CD4-positive, alpha-beta T cell treated with Interleukin-4 for 4 hours (primary cell): Measurements from ENCODE around the gene CCNYL1.
"Not testable (repeated sequence)": the region's sequence is repeated elsewhere in the genome, so short reads cannot be mapped to it uniquely, and the experiment has no call there.

Experiments
- DNase-seq: peaks from one replicate; pipeline ENCODE4 v3.0.0-alpha.2; 2020

Gene CCNYL1

DNA sequence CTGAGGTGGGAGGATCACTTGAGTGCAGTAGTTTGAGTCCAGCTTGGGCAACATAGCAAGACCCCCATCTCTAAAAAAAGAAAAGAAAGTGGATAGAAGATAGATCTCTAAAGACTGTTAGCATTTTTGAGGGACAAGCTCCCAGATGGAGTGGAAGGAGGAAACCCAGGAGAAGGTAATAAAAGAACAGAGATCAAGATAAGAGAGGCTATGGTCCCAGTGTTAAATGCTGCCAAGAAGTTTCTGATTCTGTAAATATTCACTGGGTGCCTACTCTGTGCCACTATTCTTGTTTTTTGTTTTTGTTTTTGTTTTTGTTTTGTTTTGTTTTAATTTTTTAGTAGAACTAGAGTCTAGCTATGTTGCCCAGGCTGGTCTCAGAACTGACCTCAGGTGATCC lies 32.1 kb downstream of the CCNYL1 start:
- DNase-seq, result no peak

- DNase-seq, result no peak
These were observed 32.6 kb downstream of the CCNYL1 start for GRCh38 chr2:207744050-207744449.

- DNase-seq, result no peak
These were observed 33.0 kb downstream of the CCNYL1 start for GRCh38 chr2:207744451-207744850.

GRCh38 chr2:207746131-207746530 lies 34.7 kb downstream of the CCNYL1 start:
- DNase-seq, result peak; percentile 47

GRCh38 chr2:207747653-207748560 lies 36.5 kb downstream of the CCNYL1 start:
- DNase-seq, result no peak

- no peak for DNase-seq
These were observed 37.6 kb downstream of the CCNYL1 start for GRCh38 chr2:207748993-207749392.

- DNase-seq, result no peak
These were observed 38.4 kb downstream of the CCNYL1 start for GRCh38 chr2:207749873-207750272.

DNA sequence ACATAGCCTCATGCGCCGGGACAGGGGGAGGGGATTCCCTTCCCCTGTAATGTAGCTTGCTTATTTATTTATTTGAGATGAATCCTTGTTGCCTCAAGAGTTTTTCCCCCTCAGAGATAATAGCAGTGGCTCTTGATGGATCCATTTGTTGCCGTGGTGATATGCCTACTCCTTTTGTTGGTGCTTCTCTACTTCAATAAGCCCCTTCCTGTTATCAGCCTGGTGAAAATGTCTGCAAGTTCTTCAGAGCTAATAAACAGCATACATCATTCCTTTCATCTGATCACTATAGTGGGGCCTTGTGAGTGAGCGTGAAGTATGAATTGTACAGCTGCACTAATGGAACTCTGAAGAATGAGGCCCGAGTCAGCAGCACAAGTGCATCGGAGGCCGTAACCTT lies 38.9 kb downstream of the CCNYL1 start:
- no peak for DNase-seq

GRCh38 chr2:207750876-207751275 lies 39.4 kb downstream of the CCNYL1 start:
- DNase-seq, result no peak

DNA sequence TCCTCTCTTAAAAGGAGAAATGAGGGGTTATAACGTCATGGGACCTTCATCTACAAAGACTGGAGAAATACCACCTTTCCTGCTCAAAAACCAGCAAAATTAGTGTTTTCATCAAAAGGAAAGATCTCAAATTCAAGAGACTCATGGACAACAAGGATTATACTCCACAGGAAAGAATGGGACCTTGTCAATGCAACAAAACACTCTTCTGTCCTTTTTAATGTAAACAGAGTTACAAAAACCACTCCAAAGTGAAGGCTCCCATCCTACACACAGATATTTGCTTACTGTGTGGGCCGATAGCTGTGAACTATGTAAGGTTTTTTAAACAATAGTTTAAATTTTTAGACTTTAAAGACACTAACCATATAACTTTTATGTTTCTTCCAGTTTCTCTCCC lies 42.2 kb downstream of the CCNYL1 start:
- not testable (repeated sequence) for DNase-seq

GRCh38 chr2:207754498-207755383 lies 43.3 kb downstream of the CCNYL1 start:
- DNase-seq, result no peak

- no peak for DNase-seq
These were observed 46.6 kb downstream of the CCNYL1 start for GRCh38 chr2:207758025-207758424.

DNA sequence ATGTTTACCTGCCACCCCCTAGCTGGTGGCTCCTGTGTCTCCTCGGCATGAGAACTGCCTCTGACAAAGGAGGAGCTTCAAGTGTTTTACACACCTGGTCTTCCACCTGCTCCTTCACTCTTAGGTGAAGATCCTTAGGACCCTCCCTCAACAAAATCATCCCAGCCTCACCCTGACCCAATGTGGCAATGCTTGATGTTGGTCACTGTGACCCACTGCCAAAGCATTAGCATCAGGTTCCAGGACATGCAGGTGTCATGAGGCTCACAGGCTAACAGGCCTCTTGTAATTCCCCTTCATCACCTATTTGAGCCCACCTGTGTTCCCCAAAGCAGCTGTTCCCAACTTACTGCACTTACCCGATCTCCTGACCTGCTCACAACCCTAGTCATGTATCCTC lies 48.5 kb downstream of the CCNYL1 start:
- DNase-seq, result no peak

GRCh38 chr2:207760453-207760852 lies 49.0 kb downstream of the CCNYL1 start:
- no peak for DNase-seq

DNA sequence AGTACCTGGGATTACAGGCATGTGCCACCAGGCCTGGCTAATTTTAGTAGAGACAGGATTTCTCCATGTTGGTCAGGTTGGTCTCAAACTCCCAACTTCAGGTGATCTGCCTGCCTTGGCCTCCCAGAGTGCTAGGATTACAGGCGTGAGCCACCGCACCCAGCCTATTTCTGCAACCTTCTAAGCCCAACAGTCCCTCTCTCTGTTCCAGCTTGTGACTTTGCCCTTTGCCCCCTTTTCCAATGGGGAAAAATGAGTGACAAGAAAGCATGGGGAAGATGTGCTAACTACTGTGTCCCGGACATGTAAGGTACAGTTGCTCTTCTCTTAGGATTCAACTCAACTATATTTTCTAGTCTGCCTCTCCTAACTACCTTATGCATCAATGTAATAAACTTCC lies 50.0 kb downstream of the CCNYL1 start:
- DNase-seq, result not testable (repeated sequence)

DNA sequence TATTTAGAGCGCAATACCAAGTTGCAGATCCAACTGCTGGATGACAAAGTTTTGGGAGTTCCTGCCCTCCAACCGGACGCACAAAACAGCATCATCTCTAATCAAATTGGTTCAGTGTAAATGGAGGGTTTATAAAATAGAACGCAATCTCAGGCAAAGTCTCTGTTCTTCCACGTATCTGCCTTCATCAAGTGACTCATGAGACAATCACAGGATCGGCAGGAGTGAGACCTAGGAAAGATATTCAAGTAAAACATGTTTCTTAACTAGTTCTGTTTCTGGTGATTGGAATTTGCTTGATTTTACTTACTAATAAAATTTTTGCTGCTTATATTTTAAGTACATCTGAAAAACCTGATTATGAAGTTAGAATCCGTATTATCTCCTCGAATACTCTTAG lies 50.7 kb downstream of the CCNYL1 start:
- DNase-seq, result no peak

DNA sequence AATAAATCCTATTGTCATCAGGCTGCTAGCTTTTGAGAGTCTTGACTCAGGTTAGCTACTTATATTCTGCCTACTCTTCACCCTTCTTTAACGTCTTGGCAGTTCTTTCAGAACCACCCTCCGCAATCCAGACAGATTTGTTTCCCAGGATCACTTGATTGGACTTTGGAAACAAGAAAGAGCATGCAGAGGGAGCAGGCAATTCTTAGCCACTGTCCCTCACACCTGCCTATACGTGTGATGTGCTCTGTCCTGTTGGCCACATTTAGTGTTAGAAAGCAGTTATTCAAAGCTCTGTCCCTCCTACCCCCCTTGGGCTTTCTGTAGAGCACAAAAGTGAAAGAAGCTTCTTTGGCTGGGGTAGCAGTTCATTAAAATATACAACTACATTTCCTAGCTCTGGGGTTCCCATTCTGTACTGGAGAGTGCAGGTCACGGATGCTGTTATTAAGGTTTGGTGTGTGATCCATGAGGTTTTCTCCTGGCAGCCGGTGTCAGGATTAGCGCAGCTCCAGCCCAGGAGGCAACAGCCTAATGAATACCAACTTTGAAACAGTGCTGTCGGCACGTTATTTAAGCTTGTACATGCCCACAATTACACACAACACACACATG lies 52.0 kb downstream of the CCNYL1 start:
- DNase-seq, result no peak

DNA sequence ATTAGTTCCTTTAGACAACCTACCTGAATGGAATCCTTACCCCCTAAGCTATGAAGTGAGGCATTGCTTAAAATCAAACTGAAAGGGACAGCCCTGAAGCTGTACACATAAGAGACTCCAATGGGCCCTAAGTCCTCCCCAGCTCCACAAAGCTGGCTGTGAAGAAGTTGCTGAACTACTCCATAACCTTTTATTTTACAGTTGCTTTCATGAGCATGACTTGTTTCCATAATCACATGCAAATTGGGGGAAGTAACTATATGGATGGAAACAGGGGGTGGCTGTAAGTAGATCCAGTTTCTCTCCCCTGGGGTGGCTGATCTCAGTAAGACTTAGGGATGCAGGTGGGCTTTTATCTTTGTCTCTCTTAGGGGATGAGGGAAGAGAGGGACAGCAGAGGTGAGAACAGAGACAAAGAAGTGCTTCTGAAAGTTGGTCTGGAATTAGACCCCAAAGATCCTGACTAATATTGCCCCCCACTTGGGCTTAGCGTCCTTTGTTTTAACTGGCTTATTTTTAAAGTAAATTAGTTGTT lies 52.7 kb downstream of the CCNYL1 start:
- DNase-seq, result no peak

DNA sequence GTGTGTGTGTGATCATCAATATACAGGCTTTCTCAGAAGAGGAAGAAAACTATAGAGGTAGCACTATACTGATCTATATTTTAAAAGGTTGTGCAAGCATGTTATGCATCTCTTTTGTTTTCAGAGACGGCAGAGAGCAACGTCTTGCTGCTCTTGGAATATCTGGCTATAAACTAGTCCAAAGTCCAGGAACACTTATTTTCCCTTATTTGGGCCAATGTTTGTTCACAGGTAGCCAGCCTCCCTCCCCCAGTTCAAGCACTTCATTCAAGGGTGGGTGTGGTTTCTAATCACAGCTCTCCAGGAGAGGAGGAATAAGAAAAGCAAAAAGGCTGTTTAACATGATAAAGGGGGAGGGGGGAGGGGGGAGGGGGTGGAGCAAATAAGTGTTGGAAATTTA lies 54.1 kb downstream of the CCNYL1 start:
- DNase-seq, result no peak

GRCh38 chr2:207766041-207766551 lies 54.7 kb downstream of the CCNYL1 start:
- DNase-seq, result no peak

GRCh38 chr2:207766697-207767460 lies 55.4 kb downstream of the CCNYL1 start:
- DNase-seq, result no peak
